KMS-11 (cell line): ENCODE measurements around the gene VPS35L.
"Not testable (repeated sequence)": the region's sequence is repeated elsewhere in the genome, so short reads cannot be mapped to it uniquely, and the experiment has no call there.

Experiments used
- H2AFZ ChIP-seq: fragments of 200-600 bp; sonication (generic); 2 replicates; pipeline ENCODE4 v1.6.1; 2016; ENCODE audit warnings: antibody characterized with exemption, mixed run types, low read depth
- H3K27ac ChIP-seq: fragments of 200-600 bp; sonication (generic); 2 replicates; pipeline ENCODE4 v1.6.1; 2016; ENCODE audit warnings: mild to moderate bottlenecking, mixed run types
- H3K27me3 ChIP-seq: fragments of 200-600 bp; sonication (generic); 2 replicates; pipeline ENCODE4 v1.6.1; 2017; ENCODE audit warnings: mild to moderate bottlenecking, low read depth, mixed run types, moderate library complexity; ENCODE audit not compliant: insufficient read depth
- H3K36me3 ChIP-seq: fragments of 200-600 bp; sonication (generic); 2 replicates; pipeline ENCODE4 v1.6.1; 2017; ENCODE audit warnings: mild to moderate bottlenecking, mixed run types; ENCODE audit not compliant: insufficient read depth
- H3K4me1 ChIP-seq: fragments of 200-600 bp; sonication (generic); 2 replicates; pipeline ENCODE4 v1.6.1; 2016; ENCODE audit warnings: mild to moderate bottlenecking, low read depth, mixed run types; ENCODE audit not compliant: poor library complexity, severe bottlenecking
- H3K4me2 ChIP-seq: fragments of 200-600 bp; sonication (generic); 2 replicates; pipeline ENCODE4 v1.7.0; 2016; ENCODE audit warnings: mild to moderate bottlenecking, mixed run types
- H3K4me3 ChIP-seq: fragments of 200-600 bp; sonication (generic); IDR thresholded peaks from 2 replicates; pipeline ENCODE4 v1.6.1; 2017; ENCODE audit warnings: low read depth, low read length, mixed read lengths; ENCODE audit not compliant: insufficient read depth
- H3K79me2 ChIP-seq: fragments of 200-600 bp; sonication (generic); 2 replicates; pipeline ENCODE4 v1.6.1; 2016; ENCODE audit warnings: low read depth, mixed run types; ENCODE audit not compliant: insufficient read depth
- H3K9ac ChIP-seq: fragments of 200-600 bp; sonication (generic); 2 replicates; pipeline ENCODE4 v1.6.1; 2016; ENCODE audit warnings: mild to moderate bottlenecking, mixed run types
- H4K20me1 ChIP-seq: fragments of 200-600 bp; sonication (generic); 2 replicates; pipeline ENCODE4 v1.6.1; 2016; ENCODE audit warnings: mild to moderate bottlenecking, mixed run types; ENCODE audit not compliant: insufficient read depth
- CTCF ChIP-seq: fragments of 200-600 bp; sonication (generic); conservative IDR thresholded peaks from 2 replicates; pipeline ENCODE4 v1.6.1; 2017; ENCODE audit warnings: low read depth, mild to moderate bottlenecking, antibody characterized with exemption, low read length, moderate library complexity, mixed read lengths

The VPS35L gene

GRCh38 chr16:19664166-19664565, 108.7 kb downstream of the VPS35L start:
- no peak overlapping the region for H3K4me3 ChIP-seq
- no peak overlapping the region for H2AFZ ChIP-seq
- no peaks in the 10 kb centered on the region for H4K20me1 ChIP-seq
- no peaks in the 10 kb centered on the region for H3K79me2 ChIP-seq
- no peak overlapping the region for H3K4me2 ChIP-seq
- no peaks in the 10 kb centered on the region for H3K36me3 ChIP-seq
- no peaks in the 10 kb centered on the region for H3K4me1 ChIP-seq
- H3K27me3 ChIP-seq, result no peaks in the 10 kb centered on the region
- no peak for TF ChIP-seq CTCF
- H3K9ac ChIP-seq, result no peak overlapping the region
- no peak overlapping the region for H3K27ac ChIP-seq

GRCh38 chr16:19665313-19665712, 109.8 kb downstream of the VPS35L start:
- H3K36me3 ChIP-seq, H3K27ac ChIP-seq, H3K79me2 ChIP-seq, H3K9ac ChIP-seq, H3K4me3 ChIP-seq, H3K4me2 ChIP-seq, H2AFZ ChIP-seq, H3K4me1 ChIP-seq, H4K20me1 ChIP-seq, H3K27me3 ChIP-seq: not testable (repeated sequence)

- Histone ChIP-seq H3K36me3 (no peaks in the 10 kb centered on the region), H4K20me1 (no peaks in the 10 kb centered on the region), H3K4me2 (no peak overlapping the region), H3K4me3 (no peak overlapping the region), H3K79me2 (no peaks in the 10 kb centered on the region), H3K27ac (no peak overlapping the region), H2AFZ (no peak overlapping the region), H3K27me3 (no peaks in the 10 kb centered on the region), H3K9ac (no peak overlapping the region), H3K4me1 (no peaks in the 10 kb centered on the region)
- TF ChIP-seq CTCF, result no peak
Measured at GRCh38 chr16:19666477-19666876, 111.0 kb downstream of the VPS35L start.

- Histone ChIP-seq H3K4me1 (no peaks in the 10 kb centered on the region), H4K20me1 (no peaks in the 10 kb centered on the region), H3K36me3 (no peaks in the 10 kb centered on the region), H2AFZ (no peak overlapping the region), H3K4me3 (no peak overlapping the region), H3K9ac (no peak overlapping the region), H3K79me2 (no peaks in the 10 kb centered on the region), H3K27ac (no peak overlapping the region), H3K4me2 (no peak overlapping the region), H3K27me3 (no peaks in the 10 kb centered on the region)
- no peak for TF ChIP-seq CTCF
Measured at GRCh38 chr16:19672378-19672777, 116.9 kb downstream of the VPS35L start.

- H3K4me1 ChIP-seq, result no peaks in the 10 kb centered on the region
- H3K79me2 ChIP-seq, result no peaks in the 10 kb centered on the region
- no peak overlapping the region for H3K4me3 ChIP-seq
- no peak overlapping the region for H3K27ac ChIP-seq
- no peaks in the 10 kb centered on the region for H3K27me3 ChIP-seq
- no peaks in the 10 kb centered on the region for H4K20me1 ChIP-seq
- H3K4me2 ChIP-seq, result no peak overlapping the region
- TF ChIP-seq CTCF, result no peak
- H3K9ac ChIP-seq, result no peak overlapping the region
- H3K36me3 ChIP-seq, result no peaks in the 10 kb centered on the region
- no peak overlapping the region for H2AFZ ChIP-seq
Measured at GRCh38 chr16:19674485-19674884, 119.0 kb downstream of the VPS35L start.
